A549 (cell line): ENCODE measurements around the gene IGSF5. TPM values are rescaled to one million over a fixed set of nuclear protein-coding genes. Genes with fewer than 3 reads are reported as not detected.

ENCODE experiments used
- ATAC-seq, 2 experiments: fragments of 200-7000 bp in 1 of 2; fragments of >200 bp in 1 of 2; cut with Nextera tagmentation in 1 of 2; cut with Tn5 transposase in 1 of 2; 3 replicates each; pipeline versions ENCODE4 v1.8.0 to v1.9.1; 2018 to 2020; ENCODE audit warnings: mild to moderate bottlenecking in 1 of 2, moderate library complexity in 1 of 2
- CTCF ChIA-PET: fragments of 300-600 bp; sonication (Branson Sonifier 250); formaldehyde crosslinking; extraction: SDS; loops from one replicate; lab custom pipeline; 2021; ENCODE audit warnings: antibody characterized with exemption, inconsistent platforms; lab: Yijun Ruan, JAX
- POLR2A ChIA-PET: fragments of 350-600 bp; formaldehyde crosslinking; extraction: SDS; loops from one replicate; lab custom pipeline; 2021; ENCODE audit warnings: antibody characterized with exemption, inconsistent platforms; lab: Yijun Ruan, JAX
- DNase-seq, 2 experiments: peaks; one replicate each; pipeline versions ENCODE4 v3.0.0 to v3.0.0-alpha.2; 2011 to 2016; ENCODE audit warnings: low read depth in 1 of 2, low spot score in 1 of 2
- FAIRE-seq: peaks from 2 replicates; lab custom pipeline; 2011; peaks lifted over from hg19 to GRCh38; lab: Jason Lieb, UNC
- H3K27ac ChIP-seq, 2 experiments: fragments of >200 bp; sonication (Bioruptor Twin); formaldehyde crosslinking; 3 replicates each; pipeline ENCODE4 v1.5.1; 2016 to 2017
- H3K4me1 ChIP-seq: fragments of >200 bp; sonication (Bioruptor Twin); formaldehyde crosslinking; 3 replicates; pipeline ENCODE4 v1.6.1; 2016
- H3K4me2 ChIP-seq: fragments of >200 bp; sonication (Bioruptor Twin); formaldehyde crosslinking; 3 replicates; pipeline ENCODE4 v1.6.1; 2016
- H3K4me3 ChIP-seq: fragments of >200 bp; sonication (Bioruptor Twin); formaldehyde crosslinking; 3 replicates; pipeline ENCODE4 v1.5.1; 2016
- H3K9me3 ChIP-seq: fragments of >200 bp; sonication (Bioruptor Twin); formaldehyde crosslinking; 3 replicates; pipeline ENCODE4 v1.6.1; 2016
- BHLHE40 ChIP-seq: IDR thresholded peaks from 2 replicates; pipeline ENCODE4 v1.6.1; 2012; ENCODE audit warnings: low read depth, low read length, inconsistent platforms
- CBX2 ChIP-seq: fragments of 200-600 bp; sonication (generic); IDR thresholded peaks from 2 replicates; pipeline ENCODE4 v1.6.1; 2016; ENCODE audit warnings: low read depth, mild to moderate bottlenecking, borderline replicate concordance
- CBX8 ChIP-seq: fragments of 200-600 bp; sonication (generic); IDR thresholded peaks from 2 replicates; pipeline ENCODE4 v1.6.1; 2016
- CEBPB ChIP-seq, 2 experiments: fragments of >200 bp in 1 of 2; sonication (Bioruptor Twin) in 1 of 2; formaldehyde crosslinking in 1 of 2; IDR thresholded peaks; 2 replicates each; pipeline ENCODE4 v1.6.1; 2012 to 2016
- CHD2 ChIP-seq: fragments of 150-350 bp; IDR thresholded peaks from 2 replicates; pipeline ENCODE4 v1.6.1; 2014; ENCODE audit warnings: low read length; ENCODE audit not compliant: partially characterized antibody
- CHD4 ChIP-seq: fragments of 200-600 bp; sonication (generic); IDR thresholded peaks from 2 replicates; pipeline ENCODE4 v1.6.1; 2016; ENCODE audit warnings: antibody characterized with exemption, mild to moderate bottlenecking, borderline replicate concordance
- EHF ChIP-seq: fragments of 250-450 bp; sonication (Bioruptor Pico); IDR thresholded peaks from 2 replicates; pipeline ENCODE4 v1.5.0; 2020; ENCODE audit warnings: mild to moderate bottlenecking
- EHMT2 ChIP-seq: fragments of 200-600 bp; sonication (generic); IDR thresholded peaks from 2 replicates; pipeline ENCODE4 v1.6.1; 2016; ENCODE audit warnings: antibody characterized with exemption, low read depth, mild to moderate bottlenecking, moderate library complexity
- FOSB ChIP-seq: fragments of 250-450 bp; sonication (Bioruptor Pico); IDR thresholded peaks from 2 replicates; pipeline ENCODE4 v1.5.0; 2020; ENCODE audit warnings: mild to moderate bottlenecking, moderate library complexity
- FOSL2 ChIP-seq, 2 experiments: fragments of 450-650 bp in 1 of 2; fragments of >200 bp in 1 of 2; sonication (Bioruptor Twin) in 1 of 2; formaldehyde crosslinking; IDR thresholded peaks; 2 replicates each; pipeline versions ENCODE4 v1.5.0 to v1.6.1; 2016 to 2020; ENCODE audit warnings: mild to moderate bottlenecking in 1 of 2, moderate library complexity in 1 of 2
- FOXS1 ChIP-seq: fragments of 250-450 bp; sonication (Bioruptor Pico); IDR thresholded peaks from 2 replicates; pipeline ENCODE4 v1.5.0; 2020; ENCODE audit warnings: mild to moderate bottlenecking, moderate library complexity
- HEYL ChIP-seq: fragments of 250-450 bp; sonication (Bioruptor Pico); IDR thresholded peaks from 2 replicates; pipeline ENCODE4 v1.8.0; 2021; ENCODE audit warnings: mild to moderate bottlenecking, moderate library complexity
- HOXA7 ChIP-seq: fragments of 250-450 bp; sonication (Bioruptor Pico); IDR thresholded peaks from 2 replicates; pipeline ENCODE4 v1.5.0; 2020; ENCODE audit warnings: mild to moderate bottlenecking, moderate library complexity
- HOXB13 ChIP-seq: fragments of 250-450 bp; sonication (Bioruptor Pico); IDR thresholded peaks from 2 replicates; pipeline ENCODE4 v1.5.0; 2020; ENCODE audit warnings: low read depth, mild to moderate bottlenecking, moderate library complexity
- KDM1A ChIP-seq: fragments of 200-600 bp; sonication (generic); IDR thresholded peaks from 2 replicates; pipeline ENCODE4 v1.6.1; 2016; ENCODE audit warnings: low read depth, mild to moderate bottlenecking
- KDM5A ChIP-seq: fragments of 200-600 bp; sonication (generic); IDR thresholded peaks from 2 replicates; pipeline ENCODE4 v1.6.1; 2016; ENCODE audit warnings: antibody characterized with exemption, mild to moderate bottlenecking
- MAFK ChIP-seq: fragments of 450-650 bp; IDR thresholded peaks from 2 replicates; pipeline ENCODE4 v1.6.1; 2014; ENCODE audit not compliant: partially characterized antibody
- MAZ ChIP-seq: fragments of 150-350 bp; IDR thresholded peaks from 2 replicates; pipeline ENCODE4 v1.6.1; 2014; ENCODE audit warnings: antibody characterized with exemption, low read depth, low read length, borderline replicate concordance
- MYC ChIP-seq: IDR thresholded peaks from 2 replicates; pipeline ENCODE4 v1.6.1; 2012; ENCODE audit warnings: mild to moderate bottlenecking, inconsistent platforms, low read length, improper control_type of control experiment, borderline replicate concordance
- NFE2L2 ChIP-seq: fragments of 150-350 bp; conservative IDR thresholded peaks from 2 replicates; pipeline ENCODE4 v1.6.1; 2014; ENCODE audit warnings: low read length
- POLR2A ChIP-seq: IDR thresholded peaks from 2 replicates; pipeline ENCODE4 v1.6.1; 2012; ENCODE audit warnings: mild to moderate bottlenecking, low read length
- POLR2AphosphoS2 ChIP-seq: conservative IDR thresholded peaks from 2 replicates; pipeline ENCODE4 v1.6.1; 2012; ENCODE audit warnings: low read length, improper control_type of control experiment, inconsistent platforms
- RFX5 ChIP-seq: fragments of 450-650 bp; IDR thresholded peaks from 2 replicates; pipeline ENCODE4 v1.7.1; 2014; ENCODE audit warnings: antibody characterized with exemption, mild to moderate bottlenecking, moderate library complexity
- SREBF2 ChIP-seq: fragments of 450-650 bp; IDR thresholded peaks from 2 replicates; pipeline ENCODE4 v1.6.1; 2014; ENCODE audit warnings: mild to moderate bottlenecking, moderate library complexity
- TP53 ChIP-seq: fragments of 250-450 bp; sonication (Bioruptor Pico); IDR thresholded peaks from 2 replicates; pipeline ENCODE4 v1.5.0; 2021; ENCODE audit warnings: mild to moderate bottlenecking, moderate library complexity
- ZC3H11A ChIP-seq: fragments of 450-650 bp; IDR thresholded peaks from 2 replicates; pipeline ENCODE4 v1.6.1; 2014; ENCODE audit warnings: antibody characterized with exemption, mild to moderate bottlenecking
- ZFP36 ChIP-seq: fragments of 450-650 bp; IDR thresholded peaks from 2 replicates; pipeline ENCODE4 v1.6.1; 2014; ENCODE audit warnings: borderline replicate concordance; ENCODE audit not compliant: partially characterized antibody
- ZSCAN20 ChIP-seq: fragments of 250-450 bp; sonication (Bioruptor Pico); IDR thresholded peaks from 2 replicates; pipeline ENCODE4 v1.8.0; 2022; ENCODE audit warnings: mild to moderate bottlenecking, moderate library complexity
- WGBS: methylation state at CpG from one replicate; pipeline ENCODE4 v1.1.6; 2017; ENCODE audit errors: missing lambda C conversion rate; 5-methylcytosine and 5-hydroxymethylcytosine counted together
- polyA plus RNA-seq, 4 experiments: library from polyadenylated mRNA; depleted of rRNA in 3 of 4; stranded (reverse); fragments of >200 nt; fragmentation: RNase III in 1 of 4; extraction: RNeasy Plus Mini Kit Qiagen cat#74134 plus additional on column Dnase treatment in 1 of 4; gene quantifications; 2 replicates in 3 of 4; 3 replicates in 1 of 4; pipeline ENCODE4 v1.2.3, GENCODE V29; 2011 to 2017
- TF ChIP-seq, protein P1 (sequence below): fragments of >200 bp; sonication (Bioruptor Twin); formaldehyde crosslinking; IDR thresholded peaks from 3 replicates; pipeline ENCODE4 v1.6.1; 2016
- TF ChIP-seq, protein P2 (sequence below): IDR thresholded peaks from 2 replicates; pipeline ENCODE4 v1.6.1; 2012; ENCODE audit warnings: low read depth, borderline replicate concordance
- TF ChIP-seq, protein P3 (sequence below): fragments of >200 bp; sonication (Bioruptor Twin); formaldehyde crosslinking; IDR thresholded peaks from 2 replicates; pipeline ENCODE4 v1.6.1; 2016
- TF ChIP-seq, protein P4 (sequence below): IDR thresholded peaks from 2 replicates; pipeline ENCODE4 v1.6.1; 2012

The IGSF5 gene
- polyA plus RNA-seq, 2 of the 4 experiments (the other 2 are of a cell fraction): not detected

DNA sequence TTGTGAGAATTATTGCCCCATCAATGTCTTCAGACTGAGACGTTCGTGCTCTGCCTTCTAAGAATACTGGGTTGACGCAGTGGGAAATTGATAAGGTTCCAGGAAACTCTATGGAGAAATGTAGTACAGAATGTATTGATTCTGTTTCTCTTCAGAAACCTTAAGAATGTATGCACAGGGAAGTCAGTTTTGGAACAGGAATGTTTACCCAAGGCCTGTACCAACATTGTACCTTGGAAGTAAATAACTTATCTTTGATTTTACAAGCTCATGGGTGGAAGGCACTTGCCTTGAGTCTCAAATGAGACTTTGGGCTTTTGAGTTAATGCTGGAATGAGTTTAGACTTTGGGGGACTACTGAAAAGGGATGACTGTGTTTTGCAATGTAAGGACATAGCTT, 62.8 kb downstream of the IGSF5 start:
- DNase-seq (no peak), FAIRE-seq (no peak), ATAC-seq (no peak)
- no peaks in the 10 kb centered on the region for H3K4me1 ChIP-seq
- ChIA-PET POLR2A (no interaction called here), CTCF (no interaction called here)
- WGBS: 21% methylated on average over 3 of the region's 3 CpGs
- no peak overlapping the region for H3K4me2 ChIP-seq
- H3K27ac ChIP-seq: no peak overlapping the region
- no peak overlapping the region for H3K4me3 ChIP-seq
- TF ChIP-seq TP53 (CRISPR knock-in tag): no peak
- TF ChIP-seq EHF (CRISPR knock-in tag): no peak
- TF ChIP-seq KDM5A: no peak
- no peak for TF ChIP-seq CBX8
- no peak for TF ChIP-seq FOSB (CRISPR knock-in tag)
- TF ChIP-seq, protein P1, sequence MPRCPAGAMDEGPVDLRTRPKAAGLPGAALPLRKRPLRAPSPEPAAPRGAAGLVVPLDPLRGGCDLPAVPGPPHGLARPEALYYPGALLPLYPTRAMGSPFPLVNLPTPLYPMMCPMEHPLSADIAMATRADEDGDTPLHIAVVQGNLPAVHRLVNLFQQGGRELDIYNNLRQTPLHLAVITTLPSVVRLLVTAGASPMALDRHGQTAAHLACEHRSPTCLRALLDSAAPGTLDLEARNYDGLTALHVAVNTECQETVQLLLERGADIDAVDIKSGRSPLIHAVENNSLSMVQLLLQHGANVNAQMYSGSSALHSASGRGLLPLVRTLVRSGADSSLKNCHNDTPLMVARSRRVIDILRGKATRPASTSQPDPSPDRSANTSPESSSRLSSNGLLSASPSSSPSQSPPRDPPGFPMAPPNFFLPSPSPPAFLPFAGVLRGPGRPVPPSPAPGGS: no peak
- TF ChIP-seq ZSCAN20: no peak
- no peak for TF ChIP-seq SREBF2
- TF ChIP-seq, protein P2, sequence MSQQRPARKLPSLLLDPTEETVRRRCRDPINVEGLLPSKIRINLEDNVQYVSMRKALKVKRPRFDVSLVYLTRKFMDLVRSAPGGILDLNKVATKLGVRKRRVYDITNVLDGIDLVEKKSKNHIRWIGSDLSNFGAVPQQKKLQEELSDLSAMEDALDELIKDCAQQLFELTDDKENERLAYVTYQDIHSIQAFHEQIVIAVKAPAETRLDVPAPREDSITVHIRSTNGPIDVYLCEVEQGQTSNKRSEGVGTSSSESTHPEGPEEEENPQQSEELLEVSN: no peak
- no peak for TF ChIP-seq POLR2AphosphoS2
- TF ChIP-seq, protein P3, sequence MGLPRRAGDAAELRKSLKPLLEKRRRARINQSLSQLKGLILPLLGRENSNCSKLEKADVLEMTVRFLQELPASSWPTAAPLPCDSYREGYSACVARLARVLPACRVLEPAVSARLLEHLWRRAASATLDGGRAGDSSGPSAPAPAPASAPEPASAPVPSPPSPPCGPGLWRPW: no peak
- no peak for TF ChIP-seq POLR2A
- TF ChIP-seq MAZ: no peak
- TF ChIP-seq EHMT2: no peak
- no peak for TF ChIP-seq ZC3H11A
- no peak for TF ChIP-seq FOXS1 (CRISPR knock-in tag)
- no peak for TF ChIP-seq CHD2
- no peaks in the 10 kb centered on the region for H3K9me3 ChIP-seq

DNA sequence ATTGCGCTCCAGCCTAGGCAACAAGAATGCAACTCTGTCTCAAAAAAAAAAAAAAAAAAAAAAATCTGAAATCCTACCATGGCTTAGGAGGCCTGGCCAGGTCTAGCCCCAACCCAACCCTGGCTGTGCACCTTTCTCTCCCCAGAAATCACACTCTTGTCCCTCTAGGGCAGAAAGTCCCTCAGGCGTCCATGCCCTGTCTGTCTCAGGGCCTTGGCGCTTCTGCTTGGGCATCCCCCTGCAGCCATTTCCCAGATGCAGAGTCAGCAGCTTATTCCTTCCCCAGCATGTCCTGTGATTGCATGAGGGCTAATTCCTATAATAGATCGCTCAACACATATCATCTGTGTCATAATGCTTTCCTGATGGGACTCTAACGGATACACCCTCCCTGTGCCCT, 65.0 kb downstream of the IGSF5 start:
- Histone ChIP-seq H3K4me3 (no peak overlapping the region), H3K9me3 (no peaks in the 10 kb centered on the region), H3K4me2 (no peak overlapping the region), H3K27ac (no peak overlapping the region), H3K4me1 (no peaks in the 10 kb centered on the region)
- WGBS: 23% methylated on average over 4 of the region's 5 CpGs
- no peak for TF ChIP-seq RFX5
- TF ChIP-seq HEYL (CRISPR knock-in tag): no peak
- no peak for TF ChIP-seq MYC
- no peak for TF ChIP-seq ZFP36
- TF ChIP-seq HOXB13 (CRISPR knock-in tag): no peak
- TF ChIP-seq NFE2L2: no peak
- no peak for DNase-seq
- FAIRE-seq: no peak
- ChIA-PET POLR2A (no interaction called here), CTCF (no interaction called here)
- no peak for ATAC-seq

DNA sequence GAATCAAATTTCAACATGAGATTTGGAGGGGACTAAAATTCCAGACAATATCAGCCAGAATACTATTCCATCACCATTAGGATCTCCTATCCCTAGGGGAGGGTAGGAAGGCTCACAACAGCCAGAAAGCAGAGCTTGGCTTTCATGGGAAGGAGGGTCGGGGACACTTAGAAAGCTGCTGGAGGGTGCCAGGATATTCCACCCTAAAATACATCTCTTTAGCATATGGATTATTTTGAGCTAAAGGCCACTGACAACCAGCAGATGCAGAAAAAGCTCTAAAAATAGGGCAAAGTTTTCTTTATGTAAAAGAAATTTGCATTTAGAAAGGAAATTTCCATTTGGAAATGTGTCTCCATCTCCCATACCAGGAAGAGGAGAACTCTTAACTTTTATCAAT, 68.0 kb downstream of the IGSF5 start:
- ChIA-PET CTCF (interaction anchor here (0.9 kb wide), 1 partner anchor 24 kb away, joined by 3 read pairs; no protein-coding TSS in a partner anchor), POLR2A (no interaction called here)
- TF ChIP-seq CHD4 (no peak), POLR2A (no peak), FOSL2 (IDR thresholded peaks at IDR 0.05) (no peak), FOSL2 (CRISPR knock-in tag; IDR thresholded peaks at IDR 0.05) (no peak), KDM5A (no peak), EHF (CRISPR knock-in tag) (no peak), MAFK (no peak), HOXA7 (CRISPR knock-in tag) (no peak), CEBPB (IDR thresholded peaks at IDR 0.05) (no peak), BHLHE40 (no peak), KDM1A (no peak), CBX2 (no peak)
- TF ChIP-seq, protein P4, sequence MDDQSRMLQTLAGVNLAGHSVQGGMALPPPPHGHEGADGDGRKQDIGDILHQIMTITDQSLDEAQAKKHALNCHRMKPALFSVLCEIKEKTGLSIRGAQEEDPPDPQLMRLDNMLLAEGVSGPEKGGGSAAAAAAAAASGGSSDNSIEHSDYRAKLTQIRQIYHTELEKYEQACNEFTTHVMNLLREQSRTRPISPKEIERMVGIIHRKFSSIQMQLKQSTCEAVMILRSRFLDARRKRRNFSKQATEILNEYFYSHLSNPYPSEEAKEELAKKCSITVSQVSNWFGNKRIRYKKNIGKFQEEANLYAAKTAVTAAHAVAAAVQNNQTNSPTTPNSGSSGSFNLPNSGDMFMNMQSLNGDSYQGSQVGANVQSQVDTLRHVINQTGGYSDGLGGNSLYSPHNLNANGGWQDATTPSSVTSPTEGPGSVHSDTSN: no peak
- no peak overlapping the region for H3K4me3 ChIP-seq
- H3K4me2 ChIP-seq: no peak overlapping the region
- FAIRE-seq: no peak
- DNase-seq: no peak
- no peak overlapping the region for H3K27ac ChIP-seq
- no peaks in the 10 kb centered on the region for H3K4me1 ChIP-seq
- 5% methylated on average over 1 of the region's 1 CpG for WGBS
- no peaks in the 10 kb centered on the region for H3K9me3 ChIP-seq
- no peak for ATAC-seq
